Rectal smooth muscle tissue (tissue), 1 donor: ENCODE results near the gene VPS39.

ENCODE experiments used
- H3K27ac ChIP-seq: one replicate; pipeline ENCODE4 v1.7.0; 2013; ENCODE audit warnings: low read depth, low read length, inconsistent platforms
- H3K27me3 ChIP-seq: one replicate; pipeline ENCODE4 v1.7.0; 2013; ENCODE audit warnings: low read length; ENCODE audit not compliant: control insufficient read depth, insufficient read depth
- H3K36me3 ChIP-seq: one replicate; pipeline ENCODE4 v1.7.0; 2013; ENCODE audit warnings: low read length; ENCODE audit not compliant: control insufficient read depth, insufficient read depth
- H3K4me1 ChIP-seq: one replicate; pipeline ENCODE4 v1.7.0; 2013; ENCODE audit warnings: low read length; ENCODE audit not compliant: control insufficient read depth, insufficient read depth
- H3K4me3 ChIP-seq: one replicate; pipeline ENCODE4 v1.7.0; 2013; ENCODE audit warnings: low read length
- H3K9ac ChIP-seq: one replicate; pipeline ENCODE4 v1.7.0; 2013; ENCODE audit warnings: low read length

The VPS39 gene

DNA sequence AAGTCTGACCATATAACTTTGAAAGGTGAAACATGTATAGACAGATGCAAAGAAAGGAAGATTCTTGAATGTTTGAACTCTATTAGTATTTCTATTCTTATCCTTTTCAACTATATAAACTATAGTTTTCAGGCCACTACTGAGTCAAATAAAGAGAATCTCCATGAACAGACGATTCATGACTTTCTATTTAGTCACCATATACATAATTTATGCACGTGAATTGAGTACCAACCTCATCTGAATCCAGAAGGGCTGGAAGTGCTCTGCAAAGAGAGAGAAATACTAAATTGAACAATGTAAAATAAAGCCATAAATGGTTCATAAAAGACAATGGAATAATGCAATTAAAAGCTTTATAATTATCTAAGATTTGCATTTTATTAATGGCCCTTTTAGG, 9.5 kb upstream of the VPS39 start:
- Histone ChIP-seq H3K4me1 (no peaks in the 10 kb centered on the region), H3K4me3 (no peak overlapping the region), H3K27ac (no peak overlapping the region), H3K36me3 (peaks cover 14% of the 10 kb centered on the region), H3K9ac (no peak overlapping the region), H3K27me3 (no peaks in the 10 kb centered on the region)

DNA sequence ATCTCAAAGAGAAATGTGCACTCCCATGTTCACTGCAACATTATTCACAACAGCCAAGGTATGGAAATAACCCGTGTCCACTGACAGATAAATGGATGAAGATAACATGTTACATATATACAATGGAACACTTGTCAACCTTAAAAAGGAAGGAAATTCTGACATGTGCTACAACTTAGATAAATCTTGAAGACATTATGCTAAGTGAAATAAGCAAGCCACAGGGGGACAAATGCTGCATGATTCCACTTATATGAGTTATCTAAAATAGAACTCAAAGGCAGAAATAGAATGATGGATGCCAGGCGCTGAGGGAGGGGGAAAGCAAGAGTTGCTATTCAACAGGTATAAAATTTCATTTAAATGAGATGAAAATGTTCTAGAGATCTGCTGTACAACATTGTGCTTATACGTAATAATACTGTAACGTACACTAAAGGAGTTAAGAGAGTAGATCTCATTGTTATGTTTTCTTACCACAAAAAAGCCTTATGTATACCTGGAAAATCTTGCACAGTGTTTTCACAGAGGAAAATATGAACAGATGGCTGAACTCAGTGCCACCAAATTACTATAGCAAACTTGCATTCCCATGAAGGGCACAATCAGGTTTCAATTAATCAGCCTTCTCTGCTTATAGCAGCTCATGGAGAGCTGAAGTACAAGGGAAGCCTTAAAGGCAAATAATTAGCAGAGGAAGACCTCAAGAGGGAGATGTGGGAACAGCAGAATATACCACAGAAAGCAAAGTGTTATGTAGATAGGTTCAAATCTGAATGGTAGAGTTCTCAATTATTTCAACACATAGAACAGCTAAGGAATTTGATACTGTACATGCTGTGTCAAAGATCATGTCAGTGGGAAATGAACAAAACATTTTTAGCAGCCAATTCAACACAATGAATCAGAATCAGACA, 8.1 kb upstream of the VPS39 start:
- H3K9ac ChIP-seq: no peak overlapping the region
- no peaks in the 10 kb centered on the region for H3K27me3 ChIP-seq
- H3K4me1 ChIP-seq: no peaks in the 10 kb centered on the region
- no peak overlapping the region for H3K4me3 ChIP-seq
- H3K36me3 ChIP-seq: peaks cover 14% of the 10 kb centered on the region
- H3K27ac ChIP-seq: no peak overlapping the region

DNA sequence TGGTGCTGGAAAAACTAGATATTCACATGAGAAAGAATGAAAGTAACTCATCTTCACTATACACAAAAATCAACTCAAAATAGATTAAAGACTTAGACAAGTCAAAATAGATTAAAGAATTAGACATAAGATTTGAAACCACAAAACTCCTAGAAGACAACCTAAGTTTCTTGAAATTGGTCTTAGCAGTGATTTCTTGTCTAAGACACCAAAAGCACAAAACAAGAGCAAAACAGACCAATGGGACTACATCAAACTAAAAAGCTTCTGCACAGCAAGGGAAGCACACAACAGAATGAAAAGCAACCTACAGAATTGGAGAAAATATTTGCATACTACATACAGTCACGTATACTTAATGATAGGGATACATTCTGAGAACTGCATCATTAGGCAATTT, 6.5 kb upstream of the VPS39 start:
- H3K27ac ChIP-seq: no peak overlapping the region
- no peaks in the 10 kb centered on the region for H3K27me3 ChIP-seq
- H3K4me3 ChIP-seq: no peak overlapping the region
- peaks cover 14% of the 10 kb centered on the region for H3K36me3 ChIP-seq
- H3K4me1 ChIP-seq: no peaks in the 10 kb centered on the region
- H3K9ac ChIP-seq: no peak overlapping the region

DNA sequence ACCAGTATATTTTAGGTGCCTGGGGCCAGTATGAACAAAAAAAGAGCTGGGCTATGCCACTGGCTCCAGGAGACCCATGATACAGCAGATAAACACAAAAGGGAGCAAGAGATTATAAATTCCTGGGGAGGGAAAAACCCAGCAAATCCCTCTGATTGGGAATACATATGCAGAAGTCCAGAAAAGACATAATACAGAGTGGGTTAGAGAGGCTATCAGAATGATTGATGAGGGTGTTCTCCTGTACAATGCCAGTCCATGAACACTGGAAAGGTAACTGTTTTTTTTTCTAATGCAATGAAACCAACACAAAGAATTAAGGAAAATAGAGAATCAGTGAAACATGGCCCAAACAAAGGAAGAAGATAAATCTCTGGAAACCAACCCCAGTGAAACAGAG, 5.4 kb upstream of the VPS39 start:
- H3K4me3 ChIP-seq: no peak overlapping the region
- H3K9ac ChIP-seq: no peak overlapping the region
- H3K27me3 ChIP-seq: no peaks in the 10 kb centered on the region
- peaks cover 12% of the 10 kb centered on the region for H3K36me3 ChIP-seq
- no peaks in the 10 kb centered on the region for H3K4me1 ChIP-seq
- no peak overlapping the region for H3K27ac ChIP-seq

DNA sequence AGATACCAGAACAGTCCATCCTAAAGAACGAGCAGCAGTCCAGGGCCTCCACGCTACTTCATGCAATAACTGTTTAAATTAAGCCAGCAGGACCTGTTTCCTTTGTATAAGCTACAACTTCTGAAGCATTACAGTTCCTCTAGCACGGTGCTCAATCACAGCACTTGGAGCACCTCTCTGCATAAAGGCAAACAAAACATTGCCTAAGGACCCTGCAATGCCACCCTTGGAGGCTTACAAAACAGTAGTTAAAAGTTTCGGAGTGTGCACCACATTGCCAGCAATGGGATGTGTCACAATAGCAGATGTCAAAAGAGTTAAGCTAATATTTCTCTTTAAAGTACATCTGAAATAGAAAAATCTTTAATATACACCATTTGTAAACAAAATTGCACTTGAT, 2.6 kb upstream of the VPS39 start:
- peaks cover 4% of the 10 kb centered on the region for H3K36me3 ChIP-seq
- no peak overlapping the region for H3K27ac ChIP-seq
- no peak overlapping the region for H3K4me3 ChIP-seq
- no peak overlapping the region for H3K9ac ChIP-seq
- peaks cover 10% of the 10 kb centered on the region for H3K4me1 ChIP-seq
- H3K27me3 ChIP-seq: no peaks in the 10 kb centered on the region

DNA sequence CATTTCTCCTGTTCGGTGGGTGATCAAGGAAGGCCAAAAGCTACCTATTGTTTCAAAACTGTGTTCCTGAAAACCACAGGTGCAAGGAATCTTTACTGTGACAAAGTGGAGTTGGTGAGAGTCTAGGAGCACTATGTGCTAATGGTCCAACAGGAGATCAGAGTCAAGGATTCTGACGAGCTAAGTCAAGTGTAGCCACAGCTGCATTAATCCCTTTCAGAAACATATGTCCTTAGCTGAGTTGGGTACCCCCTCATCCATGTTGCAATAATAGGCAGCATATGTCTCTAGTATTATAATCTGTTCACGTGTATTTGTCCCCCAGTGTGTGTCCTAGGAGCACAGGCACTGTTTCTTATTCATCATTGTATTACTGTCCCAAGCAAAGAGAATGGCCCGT, 1.7 kb downstream of the VPS39 start:
- H3K4me3 ChIP-seq: no peak overlapping the region
- H3K27ac ChIP-seq: no peak overlapping the region
- H3K36me3 ChIP-seq: peaks cover 3% of the 10 kb centered on the region
- H3K27me3 ChIP-seq: no peaks in the 10 kb centered on the region
- H3K9ac ChIP-seq: no peak overlapping the region
- H3K4me1 ChIP-seq: peaks cover 10% of the 10 kb centered on the region

DNA sequence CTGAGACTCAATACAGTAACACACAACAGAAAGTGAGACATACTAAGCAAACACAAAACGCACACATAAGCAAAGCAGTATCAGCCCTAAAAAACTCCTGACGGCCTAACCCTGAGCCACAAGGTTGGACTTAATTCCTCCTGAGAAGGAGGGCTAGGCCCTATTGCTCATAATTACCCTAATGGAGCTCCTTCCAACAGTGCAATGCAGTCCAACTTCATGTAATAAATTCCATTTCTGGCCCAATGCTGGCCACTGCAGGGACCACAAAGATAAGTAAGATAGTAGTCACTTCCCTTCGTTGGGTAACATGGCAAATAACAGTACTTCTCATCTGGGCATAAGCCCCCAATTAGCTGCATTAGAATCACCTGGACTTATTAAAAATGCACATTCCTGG, 4.2 kb downstream of the VPS39 start:
- peaks cover 10% of the 10 kb centered on the region for H3K4me1 ChIP-seq
- H3K27me3 ChIP-seq: no peaks in the 10 kb centered on the region
- H3K27ac ChIP-seq: no peak overlapping the region
- H3K36me3 ChIP-seq: peaks cover 3% of the 10 kb centered on the region
- H3K4me3 ChIP-seq: no peak overlapping the region
- no peak overlapping the region for H3K9ac ChIP-seq

DNA sequence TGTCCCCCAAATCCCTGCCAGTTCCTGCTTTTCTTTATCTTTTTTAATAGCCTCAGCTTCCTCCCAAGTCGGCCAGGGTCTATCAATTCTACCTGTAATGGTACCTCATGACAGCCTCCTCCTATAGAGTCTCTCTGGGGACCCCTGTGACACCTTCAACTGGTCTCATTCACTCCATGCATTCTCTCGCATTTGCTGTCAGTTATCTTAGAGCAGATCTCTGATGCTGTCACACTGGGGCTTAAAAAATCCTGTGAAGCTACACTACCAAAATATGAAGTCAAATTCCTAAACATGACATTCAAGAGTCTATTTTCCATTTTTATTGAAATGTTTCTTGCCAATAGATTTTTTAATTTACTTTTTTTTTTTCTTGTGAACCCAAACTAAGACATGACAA, 5.5 kb downstream of the VPS39 start:
- peaks cover 10% of the 10 kb centered on the region for H3K4me1 ChIP-seq
- H3K27ac ChIP-seq: no peak overlapping the region
- H3K36me3 ChIP-seq: peaks cover 8% of the 10 kb centered on the region
- no peaks in the 10 kb centered on the region for H3K27me3 ChIP-seq
- H3K4me3 ChIP-seq: no peak overlapping the region
- no peak overlapping the region for H3K9ac ChIP-seq

DNA sequence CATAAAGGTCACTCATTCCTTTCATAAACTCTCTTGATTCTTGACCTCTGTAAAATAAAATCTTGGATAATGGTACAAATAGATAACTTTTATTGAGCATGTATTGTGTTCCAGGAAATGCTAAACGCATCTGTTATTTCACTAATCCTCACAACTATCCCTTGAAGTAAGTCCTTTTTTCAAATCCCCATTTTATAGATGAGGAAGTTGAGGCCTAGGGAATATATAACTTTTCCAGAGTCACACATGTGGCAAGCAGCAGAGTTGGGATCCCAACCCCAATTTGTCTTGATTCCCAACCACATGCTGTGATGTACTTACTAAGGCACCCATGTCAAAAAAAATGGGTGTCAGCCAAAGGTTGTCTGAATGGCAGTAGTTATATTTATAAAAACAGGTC, 6.3 kb downstream of the VPS39 start:
- H3K27ac ChIP-seq: no peak overlapping the region
- no peak overlapping the region for H3K4me3 ChIP-seq
- no peak overlapping the region for H3K9ac ChIP-seq
- peaks cover 3% of the 10 kb centered on the region for H3K4me1 ChIP-seq
- no peaks in the 10 kb centered on the region for H3K27me3 ChIP-seq
- H3K36me3 ChIP-seq: peaks cover 8% of the 10 kb centered on the region

DNA sequence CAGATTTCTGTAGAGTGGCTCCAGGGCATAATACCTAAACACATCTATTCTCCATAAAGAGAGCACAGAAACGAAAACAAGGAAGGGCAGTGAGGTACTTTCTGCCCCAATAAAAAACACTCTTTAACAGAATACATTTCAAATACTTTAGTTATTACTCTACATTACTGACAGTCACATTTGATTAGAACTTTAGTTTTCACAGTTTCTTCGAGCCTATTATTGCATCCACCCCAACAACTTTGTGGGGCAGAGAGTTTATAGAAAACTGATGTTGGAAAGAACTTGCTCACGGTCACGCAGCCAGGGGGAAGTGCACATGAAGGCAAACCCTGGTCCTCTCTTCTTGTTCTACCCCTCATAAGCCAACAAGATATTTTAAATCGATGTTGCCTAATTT, 9.0 kb downstream of the VPS39 start:
- Histone ChIP-seq H3K4me1 (no peaks in the 10 kb centered on the region), H3K4me3 (no peak overlapping the region), H3K9ac (no peak overlapping the region), H3K27ac (no peak overlapping the region), H3K27me3 (no peaks in the 10 kb centered on the region), H3K36me3 (peaks cover 8% of the 10 kb centered on the region)

DNA sequence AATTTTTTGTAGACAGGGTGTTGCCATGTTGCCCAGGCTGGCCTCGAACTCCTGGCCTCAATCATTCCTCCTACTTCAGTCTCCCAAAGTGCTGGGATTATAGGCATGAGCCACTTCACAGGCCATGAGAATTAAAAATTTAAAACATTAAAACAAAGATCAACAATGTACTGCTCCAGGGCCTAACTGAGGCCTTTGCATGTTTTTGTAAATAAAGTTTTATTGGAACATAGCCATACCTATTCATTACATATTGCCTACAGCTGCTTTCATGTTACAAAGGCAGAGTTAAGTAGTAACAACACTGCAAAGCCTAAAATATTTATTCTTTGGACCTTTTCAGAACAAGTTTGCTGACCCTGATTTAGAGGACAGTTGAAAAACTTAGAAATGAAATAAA, 9.6 kb downstream of the VPS39 start:
- H3K36me3 ChIP-seq: peaks cover 8% of the 10 kb centered on the region
- H3K4me3 ChIP-seq: no peak overlapping the region
- H3K27ac ChIP-seq: no peak overlapping the region
- no peaks in the 10 kb centered on the region for H3K4me1 ChIP-seq
- no peak overlapping the region for H3K9ac ChIP-seq
- H3K27me3 ChIP-seq: no peaks in the 10 kb centered on the region

DNA sequence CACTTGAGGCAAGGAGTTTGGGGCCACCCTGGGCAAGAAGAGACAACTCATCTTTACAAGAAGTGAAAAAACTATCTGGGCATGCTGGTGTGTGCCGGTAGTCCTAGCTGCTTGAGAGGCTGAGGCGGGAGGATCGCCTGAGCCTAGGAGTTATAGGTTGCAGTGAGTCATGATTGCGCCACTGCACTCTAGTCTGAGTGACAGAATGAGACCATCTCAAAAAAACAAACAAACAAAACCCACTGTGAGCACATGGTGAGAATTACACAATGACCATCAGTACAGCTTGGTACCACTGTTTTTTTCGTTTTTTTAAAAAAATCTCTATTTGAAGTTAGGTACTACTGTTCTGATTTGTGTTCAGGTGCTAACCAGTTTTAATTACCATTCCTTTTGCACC, 13.6 kb downstream of the VPS39 start:
- no peak overlapping the region for H3K9ac ChIP-seq
- H3K27me3 ChIP-seq: no peaks in the 10 kb centered on the region
- H3K27ac ChIP-seq: no peak overlapping the region
- no peaks in the 10 kb centered on the region for H3K4me1 ChIP-seq
- no peak overlapping the region for H3K4me3 ChIP-seq
- peaks cover 10% of the 10 kb centered on the region for H3K36me3 ChIP-seq

DNA sequence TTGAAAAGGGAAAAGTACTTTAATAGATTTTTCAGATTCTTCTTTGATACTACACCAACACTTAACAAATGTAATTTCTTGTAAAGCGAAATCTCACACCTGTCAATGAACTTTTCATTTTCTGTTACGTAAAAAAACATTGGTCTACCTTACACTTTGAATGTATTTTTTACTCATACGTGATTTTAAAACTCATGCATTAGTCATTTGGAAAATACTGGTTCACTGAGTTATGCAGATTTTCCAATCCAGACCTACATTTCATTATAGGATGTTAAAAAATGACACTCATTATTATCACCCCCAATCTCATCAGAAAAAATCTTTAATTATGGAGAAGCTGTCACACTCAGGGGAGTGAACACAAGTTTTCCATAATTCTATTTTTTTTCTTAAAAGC, 14.7 kb downstream of the VPS39 start:
- Histone ChIP-seq H3K27ac (no peak overlapping the region), H3K36me3 (peaks cover 14% of the 10 kb centered on the region), H3K27me3 (no peaks in the 10 kb centered on the region), H3K4me1 (no peaks in the 10 kb centered on the region), H3K4me3 (no peak overlapping the region), H3K9ac (no peak overlapping the region)
